Nephron progenitor cell (in vitro differentiated cells): Measurements from ENCODE around the gene KRT35.

Experiments
- DNase-seq: peaks from one replicate; pipeline ENCODE4 v3.0.0; 2021
- H3K27ac Mint-ChIP-seq: 2 replicates; pipeline ENCODE4 v1.8.0; 2021; ENCODE audit warnings: mild to moderate bottlenecking, moderate library complexity, mixed read lengths
- H3K27me3 Mint-ChIP-seq: 2 replicates; pipeline ENCODE4 v1.8.0; 2021; ENCODE audit warnings: mild to moderate bottlenecking, low read depth, mixed read lengths; ENCODE audit not compliant: poor library complexity
- H3K36me3 Mint-ChIP-seq: 2 replicates; pipeline ENCODE4 v1.8.0; 2021; ENCODE audit warnings: low read depth, mixed read lengths
- H3K4me1 Mint-ChIP-seq: 2 replicates; pipeline ENCODE4 v1.8.0; 2021; ENCODE audit warnings: mixed read lengths
- H3K4me3 Mint-ChIP-seq: 2 replicates; pipeline ENCODE4 v1.8.0; 2021; ENCODE audit warnings: mild to moderate bottlenecking, moderate library complexity, mixed read lengths
- H3K9me3 Mint-ChIP-seq: 2 replicates; pipeline ENCODE4 v1.8.0; 2021; ENCODE audit warnings: mild to moderate bottlenecking, moderate library complexity, mixed read lengths
- TF ChIP-seq, protein P1 (sequence below): fragments of 200-600 bp; sonication (generic); IDR thresholded peaks from 2 replicates; pipeline ENCODE4 v1.5.0; 2021; ENCODE audit warnings: antibody characterized with exemption

Gene KRT35

DNA sequence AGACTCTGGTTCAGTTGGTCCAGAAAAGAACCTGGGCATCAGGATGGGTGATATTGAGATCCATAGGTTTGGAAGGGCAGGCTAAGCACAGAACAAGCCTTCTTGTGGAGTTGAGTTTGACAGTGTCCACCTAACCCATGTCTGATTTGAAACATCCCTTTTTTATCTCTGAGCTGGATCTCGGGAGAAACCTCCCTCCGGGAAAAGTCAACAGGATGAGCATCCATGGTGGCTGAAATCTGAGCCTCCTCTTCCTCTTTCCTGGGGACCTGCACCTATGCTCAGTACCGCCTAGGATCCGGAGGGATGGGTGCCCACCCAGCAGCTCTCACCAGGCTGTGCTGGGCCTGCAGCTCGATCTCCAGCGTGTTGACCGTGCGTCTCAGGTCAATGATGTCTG, 17.2 kb downstream of the KRT35 start:
- DNase-seq: no peak
- H3K27ac Mint-ChIP-seq: no peak overlapping the region
- TF ChIP-seq, protein P1, sequence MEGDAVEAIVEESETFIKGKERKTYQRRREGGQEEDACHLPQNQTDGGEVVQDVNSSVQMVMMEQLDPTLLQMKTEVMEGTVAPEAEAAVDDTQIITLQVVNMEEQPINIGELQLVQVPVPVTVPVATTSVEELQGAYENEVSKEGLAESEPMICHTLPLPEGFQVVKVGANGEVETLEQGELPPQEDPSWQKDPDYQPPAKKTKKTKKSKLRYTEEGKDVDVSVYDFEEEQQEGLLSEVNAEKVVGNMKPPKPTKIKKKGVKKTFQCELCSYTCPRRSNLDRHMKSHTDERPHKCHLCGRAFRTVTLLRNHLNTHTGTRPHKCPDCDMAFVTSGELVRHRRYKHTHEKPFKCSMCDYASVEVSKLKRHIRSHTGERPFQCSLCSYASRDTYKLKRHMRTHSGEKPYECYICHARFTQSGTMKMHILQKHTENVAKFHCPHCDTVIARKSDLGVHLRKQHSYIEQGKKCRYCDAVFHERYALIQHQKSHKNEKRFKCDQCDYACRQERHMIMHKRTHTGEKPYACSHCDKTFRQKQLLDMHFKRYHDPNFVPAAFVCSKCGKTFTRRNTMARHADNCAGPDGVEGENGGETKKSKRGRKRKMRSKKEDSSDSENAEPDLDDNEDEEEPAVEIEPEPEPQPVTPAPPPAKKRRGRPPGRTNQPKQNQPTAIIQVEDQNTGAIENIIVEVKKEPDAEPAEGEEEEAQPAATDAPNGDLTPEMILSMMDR: no peak
- no peak overlapping the region for H3K4me3 Mint-ChIP-seq
- H3K27me3 Mint-ChIP-seq: peaks cover 10% of the 10 kb centered on the region
- H3K9me3 Mint-ChIP-seq: peaks cover 12% of the 10 kb centered on the region
- H3K4me1 Mint-ChIP-seq: peaks cover 4% of the 10 kb centered on the region
- no peaks in the 10 kb centered on the region for H3K36me3 Mint-ChIP-seq

DNA sequence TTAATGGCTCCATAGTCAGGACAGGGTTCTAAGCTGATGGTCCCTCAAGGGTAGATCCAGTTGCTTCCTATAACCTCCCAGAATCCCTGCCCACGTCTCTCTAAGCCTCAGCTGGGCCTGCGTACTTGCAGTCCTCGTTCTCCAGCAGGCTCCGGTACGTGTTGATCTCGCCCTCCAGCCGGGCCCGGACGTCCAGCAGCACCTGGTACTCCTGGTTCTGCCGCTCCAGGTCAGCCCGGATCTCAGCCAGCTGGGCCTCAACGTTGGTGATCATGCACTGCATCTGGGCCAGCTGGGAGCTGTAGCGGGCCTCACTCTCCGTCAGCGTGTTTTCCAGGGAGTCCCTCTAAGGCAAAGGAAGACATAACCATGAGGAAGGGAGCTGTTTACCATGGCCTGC, 18.2 kb downstream of the KRT35 start:
- TF ChIP-seq, protein P1: no peak

DNA sequence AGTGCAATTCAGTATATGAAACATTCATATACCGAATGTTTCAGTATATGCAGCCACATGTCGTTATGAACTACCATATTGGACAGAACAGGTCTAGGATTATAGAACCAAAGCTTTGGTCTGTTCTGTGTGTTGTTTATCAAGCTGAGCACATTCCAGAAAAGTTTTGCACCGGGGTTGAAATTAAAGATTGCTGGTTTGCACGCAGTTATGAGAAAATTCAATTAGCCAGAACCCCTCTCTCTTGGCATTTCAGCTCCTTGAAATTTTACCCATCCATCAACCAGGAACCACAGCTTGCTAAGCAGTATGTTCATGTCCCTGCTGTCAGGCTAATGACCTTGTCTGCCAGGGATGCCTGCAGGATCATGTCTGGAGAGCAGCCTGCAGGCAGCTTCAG, 23.3 kb downstream of the KRT35 start:
- Mint-ChIP-seq H3K9me3 (no peaks in the 10 kb centered on the region), H3K4me3 (no peak overlapping the region), H3K36me3 (no peaks in the 10 kb centered on the region), H3K27ac (no peak overlapping the region), H3K27me3 (peaks cover 13% of the 10 kb centered on the region), H3K4me1 (peaks cover 4% of the 10 kb centered on the region)
- TF ChIP-seq, protein P1: no peak
- DNase-seq: no peak

More for the DNA sequence above, 18.2 kb downstream of the KRT35 start:
- peaks cover 4% of the 10 kb centered on the region for H3K4me1 Mint-ChIP-seq
- H3K9me3 Mint-ChIP-seq: peaks cover 2% of the 10 kb centered on the region
- no peak overlapping the region for H3K27ac Mint-ChIP-seq
- H3K27me3 Mint-ChIP-seq: peaks cover 16% of the 10 kb centered on the region
- no peak overlapping the region for H3K4me3 Mint-ChIP-seq
- no peaks in the 10 kb centered on the region for H3K36me3 Mint-ChIP-seq
- no peak for DNase-seq

DNA sequence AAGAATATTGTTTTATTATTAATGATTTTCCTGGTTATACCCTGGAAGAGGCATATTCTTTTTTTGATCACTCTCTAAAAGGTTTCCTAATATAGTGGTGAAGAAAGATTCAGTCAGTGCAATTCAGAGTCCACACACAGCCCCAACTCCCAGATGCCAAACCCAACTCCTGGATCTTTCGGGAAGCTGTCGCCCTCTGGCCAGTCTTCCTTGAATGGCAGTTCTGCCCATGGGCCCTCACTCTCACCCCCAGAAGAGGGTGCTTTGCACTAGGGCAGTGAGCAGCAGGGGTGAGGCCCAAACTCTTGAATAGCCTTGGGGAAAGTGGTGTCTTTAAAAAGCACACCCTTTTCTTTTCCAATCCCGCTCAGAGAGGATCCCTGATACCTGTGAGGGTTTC, 24.7 kb downstream of the KRT35 start:
- Mint-ChIP-seq H3K36me3 (no peaks in the 10 kb centered on the region), H3K27ac (no peak overlapping the region), H3K27me3 (peaks cover 13% of the 10 kb centered on the region)

DNA sequence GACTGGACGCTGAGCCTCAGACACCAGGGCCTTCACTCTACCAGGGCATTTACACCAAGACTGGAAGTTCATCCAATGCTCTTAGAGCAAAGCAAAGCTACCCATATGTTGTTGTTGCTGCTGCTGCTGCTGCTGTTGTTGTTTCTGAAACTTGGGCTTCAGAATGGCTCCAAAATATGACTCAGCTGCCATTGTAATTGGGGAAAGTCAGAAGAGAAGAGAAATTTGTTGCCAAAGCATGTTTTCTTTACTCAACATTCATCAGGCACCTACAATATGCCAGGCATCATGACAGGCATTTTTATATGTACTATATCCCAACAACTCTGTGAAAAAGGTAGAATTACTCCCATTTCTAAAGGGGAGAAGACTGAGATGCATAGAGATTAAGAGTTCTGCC, 25.7 kb downstream of the KRT35 start:
- TF ChIP-seq, protein P1: no peak
- H3K36me3 Mint-ChIP-seq: no peaks in the 10 kb centered on the region
- H3K27ac Mint-ChIP-seq: no peak overlapping the region
- DNase-seq: no peak
- no peaks in the 10 kb centered on the region for H3K4me1 Mint-ChIP-seq
- H3K27me3 Mint-ChIP-seq: peaks cover 9% of the 10 kb centered on the region
- H3K9me3 Mint-ChIP-seq: peaks cover 19% of the 10 kb centered on the region
- no peak overlapping the region for H3K4me3 Mint-ChIP-seq

More for the DNA sequence above, 24.7 kb downstream of the KRT35 start:
- H3K9me3 Mint-ChIP-seq: peaks cover 12% of the 10 kb centered on the region
- TF ChIP-seq, protein P1: no peak
- no peak overlapping the region for H3K4me3 Mint-ChIP-seq
- DNase-seq: no peak
- H3K4me1 Mint-ChIP-seq: peaks cover 4% of the 10 kb centered on the region

DNA sequence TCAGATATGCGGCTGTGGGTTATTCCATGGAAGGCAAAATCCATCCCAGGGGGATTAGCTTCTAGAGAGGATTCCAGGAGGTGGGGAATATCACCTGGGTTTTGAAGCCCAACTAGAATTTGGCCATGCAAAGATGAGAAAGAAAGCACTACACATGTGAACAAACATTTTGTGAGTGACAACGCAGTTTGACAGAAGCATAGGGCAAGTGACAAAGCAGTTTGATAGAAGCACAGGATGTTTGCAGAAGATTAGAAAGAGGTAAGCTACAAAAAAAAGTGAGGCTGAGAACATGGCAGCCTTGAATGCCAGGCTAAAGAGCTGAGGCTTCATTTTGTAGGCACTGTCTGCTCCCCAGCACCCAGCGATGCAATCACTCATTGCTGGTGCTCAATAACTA, 27.9 kb downstream of the KRT35 start:
- no peak for DNase-seq
- no peak overlapping the region for H3K4me3 Mint-ChIP-seq
- peaks cover 7% of the 10 kb centered on the region for H3K27me3 Mint-ChIP-seq
- H3K27ac Mint-ChIP-seq: no peak overlapping the region
- peaks cover 19% of the 10 kb centered on the region for H3K9me3 Mint-ChIP-seq
- no peaks in the 10 kb centered on the region for H3K4me1 Mint-ChIP-seq
- H3K36me3 Mint-ChIP-seq: no peaks in the 10 kb centered on the region
- TF ChIP-seq, protein P1: no peak
